H1 (cell line): Measurements from ENCODE around the gene MBNL3. TPM values are rescaled to one million over a fixed set of nuclear protein-coding genes. Genes with fewer than 3 reads are reported as not detected.

Experiments used
- EZH2 ChIP-seq: fragments of 200-600 bp; sonication (generic); IDR thresholded peaks from 2 replicates; pipeline ENCODE4 v1.7.1; 2012; ENCODE audit warnings: low read depth, mild to moderate bottlenecking, moderate library complexity, low read length, inconsistent platforms; ENCODE audit not compliant: severe bottlenecking
- HDAC6 ChIP-seq: IDR thresholded peaks from one replicate; pipeline ENCODE4 v1.7.1; 2012; ENCODE audit warnings: low read depth, mild to moderate bottlenecking, inconsistent platforms, low read length, moderate library complexity
- KDM5A ChIP-seq: fragments of 200-600 bp; IDR thresholded peaks from 2 replicates; pipeline ENCODE4 v1.7.1; 2012; ENCODE audit warnings: mild to moderate bottlenecking, low read length, inconsistent platforms, mixed read lengths
- NRF1 ChIP-seq: IDR thresholded peaks from 2 replicates; pipeline ENCODE4 v1.6.1; 2011; ENCODE audit warnings: mild to moderate bottlenecking, low read depth, low read length, improper control_type of control experiment
- RFX5 ChIP-seq: IDR thresholded peaks from 2 replicates; pipeline ENCODE4 v1.6.1; 2011; ENCODE audit warnings: low read depth, low read length, improper control_type of control experiment, borderline replicate concordance
- SP1 ChIP-seq: IDR thresholded peaks from 2 replicates; pipeline ENCODE4 v1.6.1; 2011; ENCODE audit warnings: low read depth, low read length
- TEAD4 ChIP-seq: IDR thresholded peaks from 2 replicates; pipeline ENCODE4 v1.6.1; 2012; ENCODE audit warnings: low read depth, low read length, inconsistent platforms, mixed read lengths
- polyA plus RNA-seq, 7 experiments: library from polyadenylated mRNA; depleted of rRNA in 3 of 7; stranded (reverse) in 5 of 7; unstranded in 2 of 7; fragments of >200 nt in 5 of 7; fragments of 200-250 nt in 2 of 7; gene quantifications; 1 replicate in 5 of 7; 2 replicates in 1 of 7; 4 replicates in 1 of 7; pipeline versions ENCODE4 v1.2.1 to v1.2.3, GENCODE V29; 2011 to 2013; ENCODE audit warnings: missing spikeins in 2 of 7, mixed read lengths in 2 of 7
- total RNA-seq: library from RNA; stranded (reverse); fragmentation: NEBNext Ultra II Directional; extraction: Animal tissue kit (Norgen Biotek cat#: 25700); gene quantifications from 2 replicates; pipeline ENCODE4 v1.2.1, GENCODE V29; 2021

The MBNL3 gene
- total and polyA plus RNA-seq, 2 of the 8 experiments (the other 6 are each of a cell fraction or from before 2014, with no cell fraction given) = 3.5 to 4.3 TPM

- TF ChIP-seq RFX5 = no peak
- no peak for TF ChIP-seq EZH2
- no peak for TF ChIP-seq NRF1
- no peak for TF ChIP-seq TEAD4
- no peak for TF ChIP-seq SP1
- no peak for TF ChIP-seq KDM5A
- TF ChIP-seq HDAC6 = no peak
Observed at GRCh38 chrX:132468454-132468853, 20.4 kb downstream of the MBNL3 start (continued).
